Caki2 (cell line): ENCODE measurements around the gene PAFAH1B1. TPM values are rescaled to one million over a fixed set of nuclear protein-coding genes. Genes with fewer than 3 reads are reported as not detected.

ENCODE experiments used
- DNase-seq: peaks from one replicate; pipeline ENCODE4 v3.0.0-alpha.2; 2015; ENCODE audit warnings: low read depth
- in situ Hi-C: cut with HindIII; loops from 2 replicates; pipeline ENCODE4 v1.10.0; 2016; ENCODE audit warnings: low sequenced_read_pairs, low pct_unique_long_range_greater_than_20kb, mixed read lengths
- total RNA-seq: library from RNA; depleted of rRNA; stranded (reverse); fragments of >200 nt; shearing (Covaris generic); gene quantifications from 2 replicates; pipeline ENCODE4 v1.2.3, GENCODE V29; 2014; ENCODE audit warnings: low replicate concordance; rRNA removed

PAFAH1B1 gene
- total RNA-seq, 1 experiment from 2014 or later, result 92.6 TPM

- DNase-seq, result no peak
- in situ Hi-C loops, result no loop called here
Observed at GRCh38 chr17:2723505-2723996, 130.1 kb downstream of the PAFAH1B1 start.

GRCh38 chr17:2723997-2724783 lies 130.7 kb downstream of the PAFAH1B1 start:
- in situ Hi-C loops, result no loop called here
- DNase-seq, result no peak

- in situ Hi-C loops, result no loop called here
- no peak for DNase-seq
Observed at GRCh38 chr17:2724784-2725164, 131.3 kb downstream of the PAFAH1B1 start.

- in situ Hi-C loops, result no loop called here
- DNase-seq, result no peak
Observed at GRCh38 chr17:2730764-2731353, 137.4 kb downstream of the PAFAH1B1 start.

GRCh38 chr17:2731807-2732206 lies 138.4 kb downstream of the PAFAH1B1 start:
- in situ Hi-C loops, result no loop called here

GRCh38 chr17:2734939-2735338 lies 141.5 kb downstream of the PAFAH1B1 start:
- in situ Hi-C loops, result no loop called here
- DNase-seq, result no peak

More at GRCh38 chr17:2731807-2732206, 138.4 kb downstream of the PAFAH1B1 start:
- DNase-seq, result no peak

Other genes starting within 250 kb of the PAFAH1B1 start
- gene MNT, start 192.6 kb upstream of the PAFAH1B1 start, total RNA-seq, result 0.35 and 0.68 TPM in 2 replicates
- gene METTL16, start 81.8 kb upstream of the PAFAH1B1 start, total RNA-seq, result 22.8 and 25.4 TPM in 2 replicates
- gene CLUH, start 118.1 kb downstream of the PAFAH1B1 start, total RNA-seq, result 22.5 and 28.8 TPM in 2 replicates
- gene CCDC92B, start 156.0 kb downstream of the PAFAH1B1 start, total RNA-seq, result not detected in 2 replicates
- 2.0 and 5.0 TPM in 2 replicates for gene RAP1GAP2, start 202.8 kb downstream of the PAFAH1B1 start, total RNA-seq